ENCODE data around the gene HIVEP3.

The HIVEP3 gene

DNA sequence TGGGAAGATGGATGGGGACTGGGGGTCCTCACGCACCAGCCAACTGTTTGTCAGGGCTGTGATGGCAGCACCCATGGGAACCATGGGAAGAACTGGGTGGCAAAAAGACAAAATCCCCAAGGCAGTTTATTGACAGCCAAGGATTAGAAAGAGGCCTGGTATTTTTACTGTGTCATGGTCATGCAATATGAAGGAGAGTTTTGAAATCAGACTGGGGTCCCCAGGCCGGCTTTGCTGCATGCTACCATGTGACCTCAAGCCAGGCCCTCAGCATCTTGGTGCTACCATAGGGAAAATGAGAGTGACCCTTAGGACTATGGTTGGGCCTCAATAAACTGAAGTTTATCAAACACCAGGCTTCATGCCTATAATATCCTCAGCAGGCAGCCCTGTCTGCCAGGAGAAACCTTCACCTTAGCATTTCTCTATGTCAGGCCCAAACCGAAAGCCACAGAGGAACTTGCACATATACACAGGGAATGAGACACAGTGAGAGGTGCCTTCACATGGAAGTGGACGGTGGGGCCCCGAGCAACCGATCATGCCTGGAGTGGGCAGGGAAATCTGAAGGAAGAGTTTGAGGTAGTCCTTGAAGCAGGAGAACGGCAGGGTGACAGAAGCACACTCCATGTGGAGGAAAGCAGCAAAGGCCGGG, 203.2 kb downstream of the HIVEP3 start:
- no CpG with 5 or more reads among the region's 8 CpGs for WGBS (ENCODE audit: insufficient coverage, insufficient read length)
- no peaks in the 10 kb centered on the region for H3K27me3 ChIP-seq (ENCODE audit: control insufficient read depth, insufficient read depth, low read length)

DNA sequence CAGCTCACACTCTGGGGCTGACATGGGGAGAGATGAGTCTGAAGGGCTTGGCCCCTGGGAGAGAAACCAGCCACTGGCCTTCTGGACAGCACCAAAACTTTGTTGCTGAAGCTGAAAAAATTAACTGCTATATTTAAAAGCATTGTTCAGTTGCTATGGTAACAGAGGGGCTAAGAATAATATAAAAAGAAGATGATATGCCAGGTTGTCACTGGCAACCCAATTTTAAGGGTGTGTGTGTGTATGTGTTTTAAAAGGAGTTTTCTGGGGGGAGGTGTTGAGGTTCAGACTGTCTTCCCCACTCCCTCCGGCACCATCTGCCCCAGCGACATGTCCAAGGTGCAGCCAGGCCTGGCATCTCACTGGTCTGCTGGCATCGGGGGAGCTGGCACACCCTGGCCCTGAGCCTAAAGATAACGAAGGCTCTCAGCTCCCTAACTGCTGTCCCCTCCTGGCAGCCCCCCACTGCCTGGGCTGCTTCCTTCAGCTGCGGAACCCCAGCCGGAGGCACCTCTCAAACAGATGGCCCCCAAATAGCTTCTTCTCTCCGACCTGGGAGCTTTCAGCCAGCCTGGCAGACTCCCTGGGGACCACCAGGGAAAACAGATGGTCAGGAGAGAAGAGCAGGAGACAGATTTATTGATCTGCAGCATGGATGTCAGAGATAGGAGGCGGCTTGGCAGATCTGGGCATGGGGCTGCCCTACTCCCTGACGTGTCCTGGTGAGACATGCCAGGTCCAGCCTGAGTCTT, 203.9 kb downstream of the HIVEP3 start:
- no peak overlapping the region for H3K4me3 ChIP-seq (ENCODE audit: low read length)
- H3K4me1 ChIP-seq (ENCODE audit: control insufficient read depth, insufficient read depth, low read length), result no peaks in the 10 kb centered on the region; the same call in 1 of the 2 replicates
- H3K27me3 ChIP-seq (ENCODE audit: control insufficient read depth, insufficient read depth, low read length), result no peaks in the 10 kb centered on the region
- DNase-seq (ENCODE audit: low read depth, low spot score), result no peak
- H3K27ac ChIP-seq (ENCODE audit: low read length), result no peak overlapping the region
- no peaks in the 10 kb centered on the region; the same call in 1 of the 2 replicates for H3K36me3 ChIP-seq (ENCODE audit: control insufficient read depth, insufficient read depth, low read length)
- no peaks in the 10 kb centered on the region for H3K9me3 ChIP-seq (ENCODE audit: control insufficient read depth, insufficient read depth, low read length)
- WGBS (ENCODE audit: insufficient coverage, insufficient read length), result no CpG with 5 or more reads among the region's 9 CpGs

More for the DNA sequence above, 203.2 kb downstream of the HIVEP3 start:
- DNase-seq (ENCODE audit: low read depth, low spot score), result no peak
- Histone ChIP-seq H3K36me3 (ENCODE audit: control insufficient read depth, insufficient read depth, low read length) (no peaks in the 10 kb centered on the region; the same call in 1 of the 2 replicates), H3K4me1 (ENCODE audit: control insufficient read depth, insufficient read depth, low read length) (no peaks in the 10 kb centered on the region; the same call in 1 of the 2 replicates), H3K4me3 (ENCODE audit: low read length) (no peak overlapping the region), H3K9me3 (ENCODE audit: control insufficient read depth, insufficient read depth, low read length) (no peaks in the 10 kb centered on the region), H3K27ac (ENCODE audit: low read length) (no peak overlapping the region)

DNA sequence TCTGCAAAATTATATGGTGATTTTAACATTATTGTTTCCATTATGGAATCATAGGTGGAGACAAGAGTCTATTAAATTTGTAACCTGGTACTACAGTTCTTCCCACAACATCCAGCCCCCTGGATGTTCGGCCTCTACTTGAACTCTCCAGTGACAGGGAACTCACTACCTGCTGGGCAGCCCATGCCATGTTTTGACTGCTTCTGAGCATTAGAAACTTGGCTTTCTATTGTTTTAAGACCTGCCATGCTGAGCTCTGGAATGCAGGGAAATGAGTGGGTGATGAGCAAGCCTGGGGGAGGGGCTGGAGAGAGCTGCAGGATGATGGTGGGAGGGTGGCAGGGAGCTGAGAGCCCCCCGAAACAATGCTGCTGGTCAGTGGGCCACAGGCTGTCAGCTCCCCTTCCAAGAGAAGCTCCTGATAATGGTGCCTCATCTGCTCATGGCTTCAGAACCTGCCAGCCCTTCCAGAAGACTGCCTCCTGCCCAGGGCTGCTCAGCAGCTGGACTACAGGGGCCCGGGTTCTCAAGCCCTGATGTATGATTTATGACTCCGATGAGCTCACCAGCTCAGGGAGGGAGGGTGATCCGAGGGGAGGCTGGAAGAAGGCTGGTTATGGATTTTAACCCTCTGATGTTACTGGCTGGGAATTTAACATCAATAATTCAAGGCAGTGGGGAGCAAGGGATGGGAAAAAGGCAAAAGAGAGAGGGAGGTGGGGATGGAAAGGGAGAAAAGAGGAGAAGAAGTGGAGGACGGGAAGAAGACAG, 205.0 kb downstream of the HIVEP3 start:
- no peak overlapping the region for H3K4me3 ChIP-seq (ENCODE audit: low read length)
- no peaks in the 10 kb centered on the region for H3K27me3 ChIP-seq (ENCODE audit: control insufficient read depth, insufficient read depth, low read length)
- H3K9me3 ChIP-seq (ENCODE audit: control insufficient read depth, insufficient read depth, low read length), result no peaks in the 10 kb centered on the region
- no peaks in the 10 kb centered on the region; the same call in 1 of the 2 replicates for H3K36me3 ChIP-seq (ENCODE audit: control insufficient read depth, insufficient read depth, low read length)
- no peak overlapping the region for H3K27ac ChIP-seq (ENCODE audit: low read length)
- DNase-seq (ENCODE audit: low read depth, low spot score), result no peak
- no peaks in the 10 kb centered on the region; the same call in 1 of the 2 replicates for H3K4me1 ChIP-seq (ENCODE audit: control insufficient read depth, insufficient read depth, low read length)
- no CpG with 5 or more reads among the region's 6 CpGs for WGBS (ENCODE audit: insufficient coverage, insufficient read length)

DNA sequence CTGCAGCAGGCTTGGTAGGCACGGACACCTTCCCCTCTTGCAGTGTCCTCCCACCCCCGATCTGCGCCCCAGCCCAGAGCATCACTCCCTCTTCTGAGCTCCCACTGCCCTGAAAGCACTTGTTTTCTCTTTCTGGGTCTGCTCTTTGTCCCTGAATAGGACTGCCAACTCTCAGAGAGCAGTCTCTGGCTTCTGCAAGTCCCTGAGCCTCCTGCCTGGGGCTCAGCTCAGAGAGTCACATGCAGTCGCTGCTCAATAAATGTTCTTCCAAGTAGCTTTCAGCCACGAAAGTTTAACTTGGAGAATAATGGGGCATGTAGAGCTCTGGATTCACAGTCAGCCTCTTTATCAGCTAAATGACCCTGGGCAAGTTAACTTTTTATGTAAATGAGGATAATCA, 205.6 kb downstream of the HIVEP3 start:
- Histone ChIP-seq H3K27me3 (ENCODE audit: control insufficient read depth, insufficient read depth, low read length) (no peaks in the 10 kb centered on the region), H3K9me3 (ENCODE audit: control insufficient read depth, insufficient read depth, low read length) (no peaks in the 10 kb centered on the region), H3K27ac (ENCODE audit: low read length) (no peak overlapping the region), H3K36me3 (ENCODE audit: control insufficient read depth, insufficient read depth, low read length) (no peaks in the 10 kb centered on the region; the same call in 1 of the 2 replicates), H3K4me3 (ENCODE audit: low read length) (no peak overlapping the region), H3K4me1 (ENCODE audit: control insufficient read depth, insufficient read depth, low read length) (no peaks in the 10 kb centered on the region; the same call in 1 of the 2 replicates)
- no peak for DNase-seq (ENCODE audit: low read depth, low spot score)
- no CpG with 5 or more reads among the region's 5 CpGs for WGBS (ENCODE audit: insufficient coverage, insufficient read length)

DNA sequence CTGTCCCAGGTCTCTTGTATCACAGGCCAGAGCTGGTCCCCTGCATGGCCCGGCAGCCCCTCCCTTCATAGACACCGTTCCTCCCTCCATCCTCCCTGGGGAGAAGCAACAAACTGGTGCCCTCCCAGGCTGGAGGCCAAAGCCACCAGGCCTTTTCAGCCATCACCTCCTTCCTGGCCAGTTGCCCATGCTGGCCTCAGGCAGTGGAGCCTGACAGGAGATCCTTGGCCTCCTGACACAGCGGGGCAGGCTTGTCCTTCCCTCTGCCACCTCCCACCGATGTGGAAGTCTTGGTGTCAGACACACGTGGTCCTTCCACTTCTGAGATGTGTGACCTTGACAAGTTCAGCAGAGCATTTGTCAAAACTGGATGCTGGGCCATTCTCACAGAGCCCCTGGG, 206.0 kb downstream of the HIVEP3 start:
- H3K4me1 ChIP-seq (ENCODE audit: control insufficient read depth, insufficient read depth, low read length), result no peaks in the 10 kb centered on the region; the same call in 1 of the 2 replicates
- no peaks in the 10 kb centered on the region; the same call in 1 of the 2 replicates for H3K36me3 ChIP-seq (ENCODE audit: control insufficient read depth, insufficient read depth, low read length)
- H3K27me3 ChIP-seq (ENCODE audit: control insufficient read depth, insufficient read depth, low read length), result no peaks in the 10 kb centered on the region
- H3K9me3 ChIP-seq (ENCODE audit: control insufficient read depth, insufficient read depth, low read length), result no peaks in the 10 kb centered on the region
- no peak overlapping the region for H3K27ac ChIP-seq (ENCODE audit: low read length)
- WGBS (ENCODE audit: insufficient coverage, insufficient read length), result no CpG with 5 or more reads among the region's 5 CpGs
- no peak for DNase-seq (ENCODE audit: low read depth, low spot score)
- no peak overlapping the region for H3K4me3 ChIP-seq (ENCODE audit: low read length)

DNA sequence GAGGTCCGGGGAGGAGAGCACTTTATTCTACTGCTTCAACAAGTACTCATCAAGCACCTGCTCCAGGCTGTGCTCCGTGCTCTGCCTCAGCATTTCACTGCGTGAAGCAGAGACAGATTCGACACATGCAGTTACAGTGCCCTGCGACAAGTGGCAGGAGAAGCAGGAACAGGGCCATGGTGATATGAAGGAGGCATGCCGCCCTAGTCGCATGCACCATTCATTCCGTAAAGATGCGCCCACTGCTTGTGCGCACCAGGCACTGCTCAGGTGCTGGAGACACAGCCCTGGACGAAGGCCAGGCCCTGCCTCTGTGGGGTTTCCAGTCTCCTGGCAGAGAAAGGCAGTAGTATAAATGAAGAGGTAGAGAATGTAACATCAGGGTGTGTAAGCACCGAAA, 206.6 kb downstream of the HIVEP3 start:
- Histone ChIP-seq H3K36me3 (ENCODE audit: control insufficient read depth, insufficient read depth, low read length) (no peaks in the 10 kb centered on the region; the same call in 1 of the 2 replicates), H3K9me3 (ENCODE audit: control insufficient read depth, insufficient read depth, low read length) (no peaks in the 10 kb centered on the region), H3K4me1 (ENCODE audit: control insufficient read depth, insufficient read depth, low read length) (no peaks in the 10 kb centered on the region; the same call in 1 of the 2 replicates), H3K27me3 (ENCODE audit: control insufficient read depth, insufficient read depth, low read length) (no peaks in the 10 kb centered on the region), H3K4me3 (ENCODE audit: low read length) (no peak overlapping the region), H3K27ac (ENCODE audit: low read length) (no peak overlapping the region)
- no peak for DNase-seq (ENCODE audit: low read depth, low spot score)
- no CpG with 5 or more reads among the region's 12 CpGs for WGBS (ENCODE audit: insufficient coverage, insufficient read length)

DNA sequence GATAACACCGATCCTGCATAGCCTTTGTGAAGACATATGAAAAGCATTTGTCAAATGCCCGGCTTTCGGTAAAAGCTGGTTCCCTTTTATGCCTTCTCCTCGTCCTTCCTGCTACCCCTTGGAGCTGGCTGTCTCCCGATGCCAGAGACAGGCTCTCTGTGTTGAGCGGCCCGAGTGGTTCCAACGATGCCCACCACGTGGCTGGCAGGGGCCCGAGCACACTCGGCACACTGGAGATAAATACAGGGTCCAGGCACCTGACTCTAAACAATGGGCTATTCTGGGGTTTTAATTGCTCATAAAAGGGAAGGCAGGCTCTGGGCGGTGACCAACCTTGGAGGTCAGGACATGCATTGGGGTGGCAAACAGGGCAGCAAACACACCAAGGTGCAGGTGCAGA, 207.1 kb downstream of the HIVEP3 start:
- H3K4me1 ChIP-seq (ENCODE audit: control insufficient read depth, insufficient read depth, low read length), result no peaks in the 10 kb centered on the region; the same call in 1 of the 2 replicates
- no peak for DNase-seq (ENCODE audit: low read depth, low spot score)
- no peak overlapping the region for H3K27ac ChIP-seq (ENCODE audit: low read length)
- WGBS (ENCODE audit: insufficient coverage, insufficient read length), result no CpG with 5 or more reads among the region's 12 CpGs
- H3K4me3 ChIP-seq (ENCODE audit: low read length), result no peak overlapping the region
- H3K36me3 ChIP-seq (ENCODE audit: control insufficient read depth, insufficient read depth, low read length), result no peaks in the 10 kb centered on the region; the same call in 1 of the 2 replicates
- H3K9me3 ChIP-seq (ENCODE audit: control insufficient read depth, insufficient read depth, low read length), result no peaks in the 10 kb centered on the region
- no peaks in the 10 kb centered on the region for H3K27me3 ChIP-seq (ENCODE audit: control insufficient read depth, insufficient read depth, low read length)

DNA sequence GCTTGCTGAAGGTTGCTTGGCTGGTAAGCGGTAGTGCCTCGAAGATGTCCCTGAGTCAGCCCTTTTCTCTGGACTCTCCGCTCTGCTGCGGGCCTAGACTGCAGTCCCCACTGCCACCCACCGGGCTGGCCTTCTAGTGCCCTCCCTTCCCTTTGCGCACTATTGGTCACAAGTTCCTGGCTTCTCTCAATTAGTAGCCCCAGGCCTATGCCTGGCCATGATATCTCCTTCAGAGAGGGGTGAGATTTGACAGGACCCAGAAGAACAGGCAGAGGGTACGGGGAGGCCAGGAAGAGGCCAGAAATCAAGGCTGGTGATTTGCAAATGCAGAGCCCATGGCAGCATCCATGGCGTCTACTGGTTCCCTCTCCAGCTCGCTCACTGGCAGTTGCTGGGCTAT, 207.7 kb downstream of the HIVEP3 start:
- no peaks in the 10 kb centered on the region; the same call in 1 of the 2 replicates for H3K36me3 ChIP-seq (ENCODE audit: control insufficient read depth, insufficient read depth, low read length)
- no peak overlapping the region for H3K27ac ChIP-seq (ENCODE audit: low read length)
- no peaks in the 10 kb centered on the region for H3K9me3 ChIP-seq (ENCODE audit: control insufficient read depth, insufficient read depth, low read length)
- H3K4me3 ChIP-seq (ENCODE audit: low read length), result no peak overlapping the region
- H3K27me3 ChIP-seq (ENCODE audit: control insufficient read depth, insufficient read depth, low read length), result no peaks in the 10 kb centered on the region
- no peak for DNase-seq (ENCODE audit: low read depth, low spot score)
- WGBS (ENCODE audit: insufficient coverage, insufficient read length), result no CpG with 5 or more reads among the region's 9 CpGs
- H3K4me1 ChIP-seq (ENCODE audit: control insufficient read depth, insufficient read depth, low read length), result no peaks in the 10 kb centered on the region; the same call in 1 of the 2 replicates

DNA sequence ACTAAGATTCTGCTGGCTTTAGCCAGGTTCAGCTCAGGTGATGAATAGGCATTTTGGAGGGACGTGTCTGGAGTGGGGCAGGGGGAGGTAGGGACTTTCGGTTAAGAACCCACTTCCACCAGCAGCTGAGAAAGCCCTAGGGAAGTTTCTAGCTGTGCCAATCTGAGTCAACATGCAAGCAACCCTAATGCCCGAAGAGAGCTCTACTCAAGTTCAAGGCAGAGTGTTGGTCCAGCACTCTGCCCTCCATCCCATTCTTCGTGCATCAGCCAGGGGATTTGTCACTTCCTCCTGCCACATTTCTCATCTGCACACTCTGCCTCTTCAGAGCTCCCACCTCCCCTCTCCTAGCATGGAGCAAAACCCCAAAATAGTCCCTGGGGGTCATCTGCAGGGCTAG, 208.8 kb downstream of the HIVEP3 start:
- Histone ChIP-seq H3K36me3 (ENCODE audit: control insufficient read depth, insufficient read depth, low read length) (no peaks in the 10 kb centered on the region; the same call in 1 of the 2 replicates), H3K27me3 (ENCODE audit: control insufficient read depth, insufficient read depth, low read length) (no peaks in the 10 kb centered on the region), H3K9me3 (ENCODE audit: control insufficient read depth, insufficient read depth, low read length) (no peaks in the 10 kb centered on the region), H3K27ac (ENCODE audit: low read length) (no peak overlapping the region), H3K4me3 (ENCODE audit: low read length) (no peak overlapping the region), H3K4me1 (ENCODE audit: control insufficient read depth, insufficient read depth, low read length) (no peaks in the 10 kb centered on the region; the same call in 1 of the 2 replicates)
- no CpG with 5 or more reads among the region's 4 CpGs for WGBS (ENCODE audit: insufficient coverage, insufficient read length)
- no peak for DNase-seq (ENCODE audit: low read depth, low spot score)

DNA sequence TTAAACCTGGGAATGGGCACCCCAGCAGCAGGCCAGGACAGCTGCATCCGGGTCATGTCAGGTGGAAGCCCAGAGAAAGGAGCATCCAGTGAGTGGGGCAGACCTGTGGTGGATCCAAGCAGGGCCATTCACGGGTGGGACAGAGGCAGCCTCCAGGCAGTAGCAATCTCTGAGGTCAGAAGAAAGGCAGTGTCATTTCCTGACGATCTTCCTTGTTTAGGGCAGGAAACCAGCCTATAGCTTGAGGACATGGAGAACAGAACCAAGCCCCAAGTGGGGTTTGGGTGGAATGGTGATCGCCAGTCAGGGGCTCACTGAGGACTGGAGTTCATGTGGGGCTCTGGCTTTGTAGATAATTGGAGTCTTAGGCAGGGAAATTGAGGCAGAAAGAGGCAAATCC, 209.4 kb downstream of the HIVEP3 start:
- no peak overlapping the region for H3K27ac ChIP-seq (ENCODE audit: low read length)
- WGBS (ENCODE audit: insufficient coverage, insufficient read length), result no CpG with 5 or more reads among the region's 4 CpGs
- H3K36me3 ChIP-seq (ENCODE audit: control insufficient read depth, insufficient read depth, low read length), result no peaks in the 10 kb centered on the region; the same call in 1 of the 2 replicates
- H3K4me1 ChIP-seq (ENCODE audit: control insufficient read depth, insufficient read depth, low read length), result no peaks in the 10 kb centered on the region; the same call in 1 of the 2 replicates
- no peak for DNase-seq (ENCODE audit: low read depth, low spot score)
- no peak overlapping the region for H3K4me3 ChIP-seq (ENCODE audit: low read length)
- no peaks in the 10 kb centered on the region for H3K9me3 ChIP-seq (ENCODE audit: control insufficient read depth, insufficient read depth, low read length)
- no peaks in the 10 kb centered on the region for H3K27me3 ChIP-seq (ENCODE audit: control insufficient read depth, insufficient read depth, low read length)

All from iPS DF 6.9 (cell line).